Measurements from ENCODE around the gene CHMP2A. TPM values are rescaled to one million over a fixed set of nuclear protein-coding genes. Genes with fewer than 3 reads are reported as not detected.

Gene CHMP2A
- total and polyA plus RNA-seq, 10 of the 15 experiments (the other 5 are each of a cell fraction or from before 2014, with no cell fraction given), result 69.5 to 172 (median 109) TPM

DNA sequence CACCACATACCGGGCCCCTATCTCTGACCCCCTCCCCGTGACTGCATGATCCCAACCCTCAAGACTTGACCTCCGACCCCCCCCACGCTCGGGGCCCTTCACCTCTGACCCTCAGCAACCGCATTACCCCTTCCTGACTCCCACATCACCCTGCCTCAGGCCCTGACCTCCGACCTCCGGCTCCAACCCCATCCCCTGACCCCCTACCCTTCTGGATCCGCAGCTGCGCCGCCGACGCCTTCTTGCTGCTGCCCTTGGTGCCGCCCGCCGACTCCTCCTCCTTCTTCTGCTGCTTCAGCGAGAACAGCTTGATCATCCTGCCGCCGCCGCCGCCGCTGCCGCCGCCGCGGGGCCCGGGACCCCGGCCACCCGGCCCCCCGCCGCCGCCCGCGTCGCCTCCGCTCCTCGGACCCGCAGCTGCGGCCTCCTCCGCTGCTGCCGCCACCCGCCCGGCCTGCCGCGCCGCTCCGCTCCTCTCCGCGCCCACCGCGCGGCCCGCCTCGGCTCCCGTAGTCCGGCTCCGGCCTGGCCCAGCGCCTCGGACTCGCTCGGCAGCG lies 3.2 kb upstream of the CHMP2A start, which contains the start of gene UBE2M:
Gene UBE2M (minus strand): TSS at position 546 of the 557 bp plus-strand sequence. CDS start 230 bp downstream, at position 316.
- ATAC-seq (no peak), DNase-seq (ENCODE audit: low read depth, low spot score) (no peak), FAIRE-seq (peak; percentile 7)
- Histone ChIP-seq H3K4me3 (peak within 1 kb of the TSS; percentile 99), H3K9me3 (replicated peaks; ENCODE audit: control insufficient read depth, insufficient read depth, low read length) (no peaks in the 10 kb centered on the region), H3K36me3 (ENCODE audit: control insufficient read depth in 2 of 2, insufficient read depth in 2 of 2, low read length in 1 of 2) (peaks cover 5% of the 10 kb centered on the region in 2 experiments; a peak in 3 of 4 replicates), H3K4me1 (ENCODE audit: control insufficient read depth, insufficient read depth, low read length) (peaks cover 47% of the 10 kb centered on the region), H3K4me2 (ENCODE audit: control insufficient read depth, insufficient read depth) (peak within 1 kb of the TSS; percentile 96), H3K27me3 (replicated peaks in 1 of 2; ENCODE audit: control insufficient read depth in 2 of 2, insufficient read depth in 2 of 2, low read length in 1 of 2) (no peaks in the 10 kb centered on the region), H2AFZ (ENCODE audit: control insufficient read depth, low read depth, low read length) (peak within 1 kb of the TSS; percentile 86), H3K27ac (ENCODE audit: control insufficient read depth, insufficient read depth) (peak within 1 kb of the TSS; percentile 96), H3K79me2 (ENCODE audit: control insufficient read depth, insufficient read depth, low read length) (peaks cover 45% of the 10 kb centered on the region), H3K9ac (ENCODE audit: control insufficient read depth, insufficient read depth, low read length) (peak within 1 kb of the TSS; percentile 97), H4K20me1 (ENCODE audit: control insufficient read depth, insufficient read depth) (no peaks in the 10 kb centered on the region)
- no TSS peak for BruUV-seq (replicated peaks)
- intact Hi-C loops (cut with micrococcal nuclease; ENCODE audit: unreplicated experiment) (loop anchor here (2.0 kb wide), 1 partner anchor 43 kb away; no protein-coding TSS in a partner anchor), in situ Hi-C loops (cut with MboI) (no loop called here)
- ChIA-PET SMC1A (ENCODE audit: uncharacterized antibody, unreplicated experiment) (interaction anchor here (1.4 to 1.9 kb wide), 2 partner anchors 23 to 38 kb away, joined by 4 to 10 read pairs; partner anchors contain the start of gene ZBTB45), RAD21 (ENCODE audit: unreplicated experiment) (no interaction called here), CTCF (interaction anchor here (1.5 kb wide), 1 partner anchor 24 kb away, joined by 4 read pairs; no protein-coding TSS in a partner anchor), POLR2A (interaction anchor here (0.6 to 2.5 kb wide), 5 partner anchors 9 to 39 kb away, joined by 3 to 16 read pairs (median 8); partner anchors contain the start of genes MZF1 and ZBTB45)
- WGBS (ENCODE audit: insufficient coverage, insufficient replicate concordance, low lambda C conversion rate, missing lambda C conversion rate), result 2% methylated on average over 45 of the region's 62 CpGs
- TF ChIP-seq JUND (IDR thresholded peaks at IDR 0.05; ENCODE audit: low read depth, low read length) (no peak), NR2F1 (conservative IDR thresholded peaks at IDR 0.05) (peak; percentile 97), JUNB (IDR thresholded peaks at IDR 0.05) (no peak), HCFC1 (IDR thresholded peaks at IDR 0.05; ENCODE audit: low read length) (peak; percentile 32; the same call in 1 of the 2 replicates), NR2C1 (IDR thresholded peaks at IDR 0.05) (peak; percentile 89), ETV6 (conservative IDR thresholded peaks at IDR 0.05 in 1 of 2, IDR thresholded peaks at IDR 0.05 in 1 of 2; ENCODE audit: borderline replicate concordance in 1 of 2, low read depth in 1 of 2) (no peak), LARP7 (IDR thresholded peaks at IDR 0.05) (0 out of 2 replicates have a peak, but pooled peaks have one; percentile 72), GABPA (IDR thresholded peaks at IDR 0.05; ENCODE audit: low read depth) (no peak), SIX5 (IDR thresholded peaks at IDR 0.05; ENCODE audit: low read depth, low read length, severe bottlenecking) (no peak), HDGF (IDR thresholded peaks at IDR 0.05) (peak; percentile 66; the same call in 1 of the 2 replicates), POLR2AphosphoS2 (IDR thresholded peaks at IDR 0.05; ENCODE audit: low read depth, low read length) (peak; percentile 4; the same call in 1 of the 2 replicates), MTA2 (IDR thresholded peaks at IDR 0.05; ENCODE audit: low read depth) (0 out of 2 replicates have a peak, but pooled peaks have one; percentile 23)
- TF ChIP-seq, protein P1, sequence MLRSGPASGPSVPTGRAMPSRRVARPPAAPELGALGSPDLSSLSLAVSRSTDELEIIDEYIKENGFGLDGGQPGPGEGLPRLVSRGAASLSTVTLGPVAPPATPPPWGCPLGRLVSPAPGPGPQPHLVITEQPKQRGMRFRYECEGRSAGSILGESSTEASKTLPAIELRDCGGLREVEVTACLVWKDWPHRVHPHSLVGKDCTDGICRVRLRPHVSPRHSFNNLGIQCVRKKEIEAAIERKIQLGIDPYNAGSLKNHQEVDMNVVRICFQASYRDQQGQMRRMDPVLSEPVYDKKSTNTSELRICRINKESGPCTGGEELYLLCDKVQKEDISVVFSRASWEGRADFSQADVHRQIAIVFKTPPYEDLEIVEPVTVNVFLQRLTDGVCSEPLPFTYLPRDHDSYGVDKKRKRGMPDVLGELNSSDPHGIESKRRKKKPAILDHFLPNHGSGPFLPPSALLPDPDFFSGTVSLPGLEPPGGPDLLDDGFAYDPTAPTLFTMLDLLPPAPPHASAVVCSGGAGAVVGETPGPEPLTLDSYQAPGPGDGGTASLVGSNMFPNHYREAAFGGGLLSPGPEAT (IDR thresholded peaks at IDR 0.05; ENCODE audit: low read depth), result no peak
- TF ChIP-seq, protein P2, sequence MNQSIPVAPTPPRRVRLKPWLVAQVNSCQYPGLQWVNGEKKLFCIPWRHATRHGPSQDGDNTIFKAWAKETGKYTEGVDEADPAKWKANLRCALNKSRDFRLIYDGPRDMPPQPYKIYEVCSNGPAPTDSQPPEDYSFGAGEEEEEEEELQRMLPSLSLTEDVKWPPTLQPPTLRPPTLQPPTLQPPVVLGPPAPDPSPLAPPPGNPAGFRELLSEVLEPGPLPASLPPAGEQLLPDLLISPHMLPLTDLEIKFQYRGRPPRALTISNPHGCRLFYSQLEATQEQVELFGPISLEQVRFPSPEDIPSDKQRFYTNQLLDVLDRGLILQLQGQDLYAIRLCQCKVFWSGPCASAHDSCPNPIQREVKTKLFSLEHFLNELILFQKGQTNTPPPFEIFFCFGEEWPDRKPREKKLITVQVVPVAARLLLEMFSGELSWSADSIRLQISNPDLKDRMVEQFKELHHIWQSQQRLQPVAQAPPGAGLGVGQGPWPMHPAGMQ (IDR thresholded peaks at IDR 0.05; ENCODE audit: borderline replicate concordance), result no peak
- TF ChIP-seq, protein P3, sequence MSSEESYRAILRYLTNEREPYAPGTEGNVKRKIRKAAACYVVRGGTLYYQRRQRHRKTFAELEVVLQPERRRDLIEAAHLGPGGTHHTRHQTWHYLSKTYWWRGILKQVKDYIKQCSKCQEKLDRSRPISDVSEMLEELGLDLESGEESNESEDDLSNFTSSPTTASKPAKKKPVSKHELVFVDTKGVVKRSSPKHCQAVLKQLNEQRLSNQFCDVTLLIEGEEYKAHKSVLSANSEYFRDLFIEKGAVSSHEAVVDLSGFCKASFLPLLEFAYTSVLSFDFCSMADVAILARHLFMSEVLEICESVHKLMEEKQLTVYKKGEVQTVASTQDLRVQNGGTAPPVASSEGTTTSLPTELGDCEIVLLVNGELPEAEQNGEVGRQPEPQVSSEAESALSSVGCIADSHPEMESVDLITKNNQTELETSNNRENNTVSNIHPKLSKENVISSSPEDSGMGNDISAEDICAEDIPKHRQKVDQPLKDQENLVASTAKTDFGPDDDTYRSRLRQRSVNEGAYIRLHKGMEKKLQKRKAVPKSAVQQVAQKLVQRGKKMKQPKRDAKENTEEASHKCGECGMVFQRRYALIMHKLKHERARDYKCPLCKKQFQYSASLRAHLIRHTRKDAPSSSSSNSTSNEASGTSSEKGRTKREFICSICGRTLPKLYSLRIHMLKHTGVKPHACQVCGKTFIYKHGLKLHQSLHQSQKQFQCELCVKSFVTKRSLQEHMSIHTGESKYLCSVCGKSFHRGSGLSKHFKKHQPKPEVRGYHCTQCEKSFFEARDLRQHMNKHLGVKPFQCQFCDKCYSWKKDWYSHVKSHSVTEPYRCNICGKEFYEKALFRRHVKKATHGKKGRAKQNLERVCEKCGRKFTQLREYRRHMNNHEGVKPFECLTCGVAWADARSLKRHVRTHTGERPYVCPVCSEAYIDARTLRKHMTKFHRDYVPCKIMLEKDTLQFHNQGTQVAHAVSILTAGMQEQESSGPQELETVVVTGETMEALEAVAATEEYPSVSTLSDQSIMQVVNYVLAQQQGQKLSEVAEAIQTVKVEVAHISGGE (CRISPR knock-in tag; IDR thresholded peaks at IDR 0.05), result no peak

All from GM12878 (cell line).